ENCODE data around the gene N4BP2L1.

N4BP2L1 gene

GRCh38 chr13:32430018-32430747 is 2.3 kb upstream of the N4BP2L1 start:
- no peak for DNase-seq

- DNase-seq = no peak
These were observed 1.5 kb upstream of the N4BP2L1 start for GRCh38 chr13:32429433-32429909.

DNA sequence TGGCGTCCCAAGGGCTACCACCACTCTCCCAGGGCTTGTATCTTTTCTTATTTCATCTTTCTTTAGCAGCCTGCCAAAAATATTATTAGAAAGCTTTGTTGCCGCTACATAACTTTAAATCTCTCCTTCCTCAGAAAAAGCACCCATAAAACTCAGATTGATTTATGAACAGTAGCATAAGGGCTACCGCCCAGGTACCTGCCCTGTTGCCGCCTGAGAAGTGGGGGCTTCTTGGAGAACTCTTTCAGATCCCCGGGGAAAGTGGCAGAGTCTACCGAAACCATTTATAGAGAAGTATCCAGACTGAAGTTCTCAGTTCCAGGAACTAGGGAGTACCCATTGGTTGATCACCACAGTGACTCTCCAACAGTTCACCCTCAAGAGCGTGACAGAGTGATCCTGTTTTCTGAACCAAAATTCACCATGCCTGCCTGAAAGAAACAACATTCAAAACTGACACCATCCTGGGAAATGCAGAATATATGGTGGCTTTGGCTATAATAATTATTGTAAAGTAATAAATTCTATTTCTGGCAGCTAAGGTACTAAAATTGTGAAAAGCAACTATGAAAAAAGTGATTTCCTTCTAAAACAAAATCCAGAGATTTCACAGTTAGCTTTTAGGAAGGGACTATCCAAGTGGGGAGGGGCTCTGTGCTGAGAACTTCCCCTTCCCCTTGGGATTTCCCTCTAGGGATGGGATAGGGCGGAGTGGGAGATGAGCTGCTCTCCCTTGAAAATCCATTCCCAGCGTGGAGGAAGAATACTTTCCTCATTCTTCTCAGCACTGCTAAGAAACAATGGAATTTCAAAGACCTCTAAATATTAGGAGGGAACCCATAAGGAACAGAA is 877 bp upstream of the N4BP2L1 start:
- no peak for DNase-seq

GRCh38 chr13:32426990-32427851 is 709 bp downstream of the N4BP2L1 start:
- DNase-seq = peak; percentile 36

DNA sequence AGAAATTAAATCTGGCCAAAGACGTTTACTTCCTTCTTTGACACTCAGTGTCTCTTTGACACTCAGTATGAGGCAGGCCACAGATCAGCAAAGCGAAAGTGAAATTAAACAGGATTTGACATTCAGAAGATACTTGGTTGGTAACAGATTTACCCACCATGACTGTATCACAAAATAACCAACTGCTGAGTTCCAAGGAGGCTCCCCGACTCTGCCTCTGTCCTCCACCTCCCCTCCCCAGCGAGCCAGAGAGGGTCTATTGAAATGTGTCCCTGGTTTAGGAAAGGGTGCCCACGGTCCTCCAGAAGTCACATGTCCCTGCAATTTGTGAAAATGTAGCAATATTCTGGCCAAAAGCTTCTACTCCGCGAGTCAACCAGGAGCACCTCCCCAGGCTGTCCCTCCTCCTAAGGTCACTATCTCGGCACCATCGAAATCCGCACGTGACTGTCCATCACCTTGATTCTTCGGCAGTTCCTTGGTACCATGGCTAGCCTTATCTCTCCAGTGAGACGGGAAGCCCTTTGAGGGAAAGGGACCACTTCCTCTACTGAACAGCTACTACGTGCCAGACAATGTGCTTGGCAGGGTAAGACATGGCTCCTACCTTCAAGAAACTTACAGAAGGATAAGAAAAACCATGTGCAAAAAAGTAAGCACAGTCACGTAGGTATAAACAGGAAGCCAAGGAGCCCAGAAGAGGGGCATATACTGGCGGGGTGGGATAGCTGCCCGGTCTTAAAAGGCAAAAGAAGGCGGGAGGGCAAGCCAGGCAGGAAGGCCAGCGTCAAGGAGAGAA is 1.5 kb downstream of the N4BP2L1 start:
- DNase-seq = no peak

- no peak for DNase-seq
These were observed 2.8 kb downstream of the N4BP2L1 start for GRCh38 chr13:32425158-32425557.

DNA sequence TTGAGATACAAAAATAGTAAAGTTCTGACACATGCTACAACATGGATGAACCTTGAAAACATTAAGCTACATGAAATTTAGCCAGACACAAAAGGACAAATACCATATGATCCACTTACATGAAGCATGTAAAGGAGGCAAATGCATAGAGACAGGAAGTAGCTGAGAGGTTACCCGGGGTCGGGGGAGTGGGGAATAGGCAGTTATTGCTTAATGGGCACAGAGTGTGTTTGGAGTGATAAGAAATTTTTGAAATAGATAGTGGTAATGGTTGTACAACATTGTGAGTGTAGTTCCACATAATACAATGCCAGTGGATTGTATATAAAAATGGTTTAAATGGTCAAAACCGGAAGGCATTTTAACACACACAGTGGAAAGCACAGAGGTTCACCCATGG is 4.3 kb downstream of the N4BP2L1 start:
- no peak for DNase-seq

DNA sequence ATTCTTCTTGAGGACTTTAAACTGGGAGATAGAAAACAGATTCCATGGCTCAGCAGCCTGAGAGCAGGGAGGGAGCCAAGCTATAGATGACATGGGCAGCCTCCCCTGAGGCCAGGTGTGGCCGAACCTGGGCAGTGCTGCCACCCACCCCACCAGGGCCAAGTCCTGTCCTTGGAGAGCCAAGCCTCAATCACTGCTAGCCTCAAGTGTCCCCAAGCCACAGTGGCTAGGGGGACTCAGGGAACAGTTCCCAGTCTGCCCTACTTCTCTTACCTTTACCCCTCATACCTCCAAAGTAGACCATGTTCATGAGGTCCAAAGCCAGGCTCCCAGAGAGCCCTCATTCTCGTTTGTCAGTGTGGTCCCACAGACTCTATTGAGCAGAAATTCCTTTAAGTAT is 8.1 kb downstream of the N4BP2L1 start:
- no peak for DNase-seq

DNA sequence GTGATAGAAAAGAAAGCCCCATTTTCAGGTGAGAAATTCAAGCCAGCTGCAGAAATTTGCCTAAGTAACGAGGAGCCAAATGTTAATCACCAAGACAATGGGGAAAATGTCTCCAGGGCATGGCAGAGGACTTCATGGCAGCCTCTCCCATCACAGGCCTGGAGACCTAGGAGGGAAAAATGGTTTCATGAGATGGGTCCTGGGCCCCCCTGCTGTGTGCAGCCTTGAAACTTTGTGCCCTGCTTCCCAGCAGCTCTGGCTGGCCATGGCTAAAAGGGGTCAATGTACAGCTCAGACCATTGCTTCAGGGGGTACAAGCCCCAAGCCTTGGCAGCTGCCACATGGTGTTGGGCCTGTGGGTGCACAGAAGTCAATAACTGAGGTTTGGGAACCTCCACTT is 9.9 kb downstream of the N4BP2L1 start:
- DNase-seq = no peak

GRCh38 chr13:32415019-32415418 is 12.9 kb downstream of the N4BP2L1 start:
- DNase-seq = no peak

GRCh38 chr13:32414580-32414979 is 13.3 kb downstream of the N4BP2L1 start:
- DNase-seq = no peak

GRCh38 chr13:32413284-32413683 is 14.6 kb downstream of the N4BP2L1 start:
- DNase-seq = no peak

DNA sequence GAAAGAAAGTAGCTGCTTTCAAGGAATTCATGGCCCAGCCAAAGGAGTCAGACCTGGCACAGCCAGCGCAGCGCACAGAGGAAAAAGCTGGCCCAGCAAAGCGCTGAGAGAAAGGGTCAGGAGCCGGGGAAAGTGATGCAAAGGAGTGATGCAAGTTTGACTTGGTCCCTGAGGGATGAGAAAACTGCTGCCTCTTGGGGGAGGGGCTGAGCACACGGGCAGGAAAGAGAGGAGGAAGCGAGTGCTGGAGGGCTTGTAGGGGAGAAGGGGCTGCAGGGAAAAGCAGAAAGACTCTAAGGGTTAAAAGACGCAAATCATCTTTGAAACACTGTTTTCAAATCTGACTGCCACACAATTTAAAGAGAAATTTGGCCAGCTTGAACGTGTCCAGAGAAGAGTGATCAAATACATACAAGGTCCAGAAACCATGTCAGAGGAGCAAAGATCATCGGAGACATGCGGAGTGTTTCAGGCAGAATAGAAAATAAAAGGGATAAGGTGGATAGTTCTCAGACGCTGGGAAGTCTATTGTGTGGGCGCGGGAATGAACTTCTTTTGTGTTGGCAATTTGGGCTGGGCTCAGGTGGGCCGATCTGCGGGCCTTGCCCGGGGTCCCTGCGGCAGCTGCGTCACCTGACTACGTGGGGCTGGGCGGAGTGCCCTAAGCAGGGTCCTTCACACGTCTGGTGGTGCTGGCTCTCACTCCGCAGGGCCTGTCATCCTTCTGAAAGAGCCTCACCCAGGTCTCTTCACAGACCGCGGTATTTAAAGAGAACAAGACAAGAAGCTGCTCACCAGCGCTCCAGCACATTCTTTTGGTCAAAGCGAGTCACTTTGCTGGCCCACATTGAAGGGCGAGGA is 18.1 kb downstream of the N4BP2L1 start:
- DNase-seq = no peak

- peak; percentile 42 for DNase-seq
These were observed 19.0 kb downstream of the N4BP2L1 start for GRCh38 chr13:32409001-32409313.

GRCh38 chr13:32408296-32409000 is 19.5 kb downstream of the N4BP2L1 start:
- DNase-seq = peak; percentile 42

DNA sequence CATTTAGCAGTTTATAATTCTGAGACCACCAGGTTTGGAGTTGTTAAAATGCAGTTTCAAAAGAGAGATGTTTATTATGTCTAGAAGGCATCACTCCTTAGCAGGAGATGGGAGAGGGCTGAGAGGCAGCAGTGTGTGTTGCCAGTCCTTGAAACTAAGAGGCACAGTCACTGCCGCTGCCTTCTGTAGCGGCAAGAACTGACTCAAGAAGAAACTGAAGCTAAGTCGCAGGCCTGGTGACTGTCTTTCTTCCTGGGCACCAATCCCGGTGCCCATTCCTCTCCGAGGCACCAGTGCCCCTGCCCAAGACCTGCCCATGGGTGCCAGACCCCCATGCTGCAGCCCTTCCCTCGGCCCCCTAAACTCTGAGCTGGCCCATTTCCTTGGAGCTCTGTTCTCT is 20.1 kb downstream of the N4BP2L1 start:
- no peak for DNase-seq

GRCh38 chr13:32403108-32403507 is 24.8 kb downstream of the N4BP2L1 start:
- DNase-seq = no peak

DNA sequence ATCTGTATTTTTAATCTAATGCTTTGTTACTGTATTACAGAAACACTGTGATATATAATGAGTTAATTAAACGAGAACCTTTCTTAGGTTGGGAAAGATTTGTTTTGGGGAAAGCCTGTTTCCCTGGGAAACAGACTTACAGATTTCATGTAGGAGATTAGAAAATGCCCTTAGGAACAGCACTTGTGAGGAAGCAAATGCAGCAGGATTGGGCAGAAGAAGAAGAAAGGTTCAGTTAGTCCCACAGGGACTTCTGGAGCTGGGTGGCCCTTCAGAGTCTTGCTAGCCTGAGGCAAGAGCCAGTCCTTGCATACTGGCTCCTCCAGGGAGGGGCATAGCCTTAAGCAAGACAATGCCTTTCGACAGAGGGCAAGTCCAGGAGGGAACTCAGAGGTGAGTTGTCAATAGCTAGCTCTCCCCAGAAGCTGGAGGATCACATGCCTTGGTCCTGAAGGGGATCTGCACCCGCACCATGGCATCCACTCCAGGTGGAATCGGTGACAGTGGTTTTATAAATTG is 36.8 kb downstream of the N4BP2L1 start:
- no peak for DNase-seq

- no peak for DNase-seq
These were observed 37.4 kb downstream of the N4BP2L1 start for GRCh38 chr13:32390484-32390883.

DNA sequence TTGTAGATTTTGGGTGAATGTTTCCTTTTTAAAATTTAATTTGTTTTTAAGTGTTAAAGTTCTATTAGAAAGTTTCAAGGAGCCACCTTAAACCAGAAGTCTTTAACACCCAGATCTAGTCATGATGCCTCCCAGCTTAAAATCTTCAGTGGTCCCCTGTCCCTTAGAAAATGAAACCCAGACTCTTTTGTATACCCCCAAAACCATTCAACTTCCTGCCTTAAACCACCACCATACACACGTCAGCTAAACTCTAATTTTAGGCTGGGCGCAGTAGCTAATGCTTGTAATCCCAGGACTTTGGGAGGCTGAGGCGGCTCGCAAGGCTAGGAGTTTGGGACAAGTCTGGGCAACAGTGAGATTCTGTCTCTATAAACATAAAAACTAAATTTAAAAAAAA is 37.9 kb downstream of the N4BP2L1 start:
- DNase-seq = no peak

GRCh38 chr13:32385410-32385809 is 42.5 kb downstream of the N4BP2L1 start:
- DNase-seq = no peak
